ENCODE results near the gene C19orf81.
A peak's percentile ranks its signal among the peaks of the same experiment; 100 is the strongest.

C19orf81 gene

GRCh38 chr19:50663482-50663790, 14.2 kb downstream of the C19orf81 start:
- no peak for TF ChIP-seq MYC (IDR thresholded peaks at IDR 0.05; ENCODE audit: low read depth, low read length)
- peak; percentile 35 for TF ChIP-seq CTCF (IDR thresholded peaks at IDR 0.05; ENCODE audit: low read depth, low read length)
- no peak for TF ChIP-seq POLR2A (IDR thresholded peaks at IDR 0.05; ENCODE audit: extremely low read depth, insufficient read length)
- DNase-seq (ENCODE audit: low read depth) = peak; percentile 45

GRCh38 chr19:50664204-50664603, 15.0 kb downstream of the C19orf81 start:
- DNase-seq (ENCODE audit: low read depth) = no peak
- no peak overlapping the region for H3K4me3 ChIP-seq (ENCODE audit: low read depth, low read length)
- TF ChIP-seq CTCF (IDR thresholded peaks at IDR 0.05; ENCODE audit: low read depth, low read length) = no peak
- no peak for TF ChIP-seq POLR2A (IDR thresholded peaks at IDR 0.05; ENCODE audit: extremely low read depth, insufficient read length)
- TF ChIP-seq MYC (IDR thresholded peaks at IDR 0.05; ENCODE audit: low read depth, low read length) = no peak
- TF ChIP-seq MAX (IDR thresholded peaks at IDR 0.05; ENCODE audit: low read depth, low read length) = no peak

More at GRCh38 chr19:50663482-50663790, 14.2 kb downstream of the C19orf81 start:
- H3K4me3 ChIP-seq (ENCODE audit: low read depth, low read length) = no peak overlapping the region

GRCh38 chr19:50666346-50667176, 17.3 kb downstream of the C19orf81 start:
- no peak overlapping the region for H3K4me3 ChIP-seq (ENCODE audit: low read depth, low read length)
- DNase-seq (ENCODE audit: low read depth) = no peak
- TF ChIP-seq MYC (IDR thresholded peaks at IDR 0.05; ENCODE audit: low read depth, low read length) (no peak), MAX (IDR thresholded peaks at IDR 0.05; ENCODE audit: low read depth, low read length) (no peak), CTCF (IDR thresholded peaks at IDR 0.05; ENCODE audit: low read depth, low read length) (no peak), POLR2A (IDR thresholded peaks at IDR 0.05; ENCODE audit: extremely low read depth, insufficient read length) (no peak)

GRCh38 chr19:50667177-50667758, 18.0 kb downstream of the C19orf81 start:
- H3K4me3 ChIP-seq (ENCODE audit: low read depth, low read length) = no peak overlapping the region
- DNase-seq (ENCODE audit: low read depth) = no peak
- TF ChIP-seq MAX (IDR thresholded peaks at IDR 0.05; ENCODE audit: low read depth, low read length) = no peak

GRCh38 chr19:50667759-50668231, 18.6 kb downstream of the C19orf81 start:
- no peak for DNase-seq (ENCODE audit: low read depth)
- H3K4me3 ChIP-seq (ENCODE audit: low read depth, low read length) = no peak overlapping the region
- TF ChIP-seq MAX (IDR thresholded peaks at IDR 0.05; ENCODE audit: low read depth, low read length) (no peak), CTCF (IDR thresholded peaks at IDR 0.05; ENCODE audit: low read depth, low read length) (no peak), POLR2A (IDR thresholded peaks at IDR 0.05; ENCODE audit: extremely low read depth, insufficient read length) (no peak), MYC (IDR thresholded peaks at IDR 0.05; ENCODE audit: low read depth, low read length) (no peak)

GRCh38 chr19:50668416-50668815, 19.2 kb downstream of the C19orf81 start:
- no peak for DNase-seq (ENCODE audit: low read depth)
- TF ChIP-seq CTCF (IDR thresholded peaks at IDR 0.05; ENCODE audit: low read depth, low read length) (no peak), MAX (IDR thresholded peaks at IDR 0.05; ENCODE audit: low read depth, low read length) (no peak), MYC (IDR thresholded peaks at IDR 0.05; ENCODE audit: low read depth, low read length) (no peak), POLR2A (IDR thresholded peaks at IDR 0.05; ENCODE audit: extremely low read depth, insufficient read length) (no peak)
- H3K4me3 ChIP-seq (ENCODE audit: low read depth, low read length) = no peak overlapping the region

Measured in NB4 (cell line).